Liver (tissue), 9 donors: Measurements from ENCODE around the gene KLHDC8A. TPM values are rescaled to one million over a fixed set of nuclear protein-coding genes. Genes with fewer than 3 reads are reported as not detected.

Experiments used
- DNase-seq: peaks from one replicate; pipeline ENCODE4 v3.0.0-alpha.2; 2017; ENCODE audit warnings: low spot score
- H3K27ac ChIP-seq, 2 donors: one replicate each; pipeline ENCODE4 v1.7.0; 2013; ENCODE audit warnings: inconsistent platforms in 2 of 2, low read length in 2 of 2, control low read depth in 1 of 2, low read depth in 1 of 2, mild to moderate bottlenecking in 1 of 2
- H3K27me3 ChIP-seq, 4 donors: one replicate each; pipeline versions ENCODE4 v1.6.1 to v1.7.0; 2013; ENCODE audit warnings: low read length in 3 of 4, inconsistent platforms in 1 of 4, mild to moderate bottlenecking in 1 of 4, moderate library complexity in 1 of 4; ENCODE audit not compliant: control insufficient read depth in 4 of 4, insufficient read depth in 4 of 4
- H3K36me3 ChIP-seq, 4 donors: one replicate each; pipeline versions ENCODE4 v1.6.1 to v1.7.0; 2013; ENCODE audit warnings: low read length in 3 of 4, mild to moderate bottlenecking in 3 of 4, low read depth in 1 of 4, moderate library complexity in 1 of 4; ENCODE audit not compliant: control insufficient read depth in 4 of 4, insufficient read depth in 3 of 4
- H3K4me1 ChIP-seq, 4 donors: one replicate each; pipeline versions ENCODE4 v1.6.1 to v1.7.0; 2013; ENCODE audit warnings: low read length in 3 of 4, mild to moderate bottlenecking in 3 of 4, moderate library complexity in 1 of 4; ENCODE audit not compliant: control insufficient read depth in 4 of 4, insufficient read depth in 4 of 4
- H3K4me3 ChIP-seq, 3 donors: one replicate each; pipeline versions ENCODE4 v1.6.1 to v1.7.0; 2013; ENCODE audit warnings: low read length in 3 of 3, control low read depth in 1 of 3, low read depth in 1 of 3, mild to moderate bottlenecking in 1 of 3
- H3K9ac ChIP-seq, 2 donors: one replicate each; pipeline ENCODE4 v1.7.0; 2013; ENCODE audit warnings: low read length in 2 of 2, mild to moderate bottlenecking in 2 of 2, moderate library complexity in 2 of 2, control low read depth in 1 of 2, low read depth in 1 of 2
- H3K9me3 ChIP-seq, 4 donors: one replicate each; pipeline versions ENCODE4 v1.6.1 to v1.7.0; 2013; ENCODE audit warnings: low read length in 3 of 4; ENCODE audit not compliant: control insufficient read depth in 4 of 4
- ATF3 ChIP-seq: IDR thresholded peaks from 2 replicates; pipeline ENCODE4 v1.6.1; 2016; ENCODE audit warnings: antibody characterized with exemption
- CTCF ChIP-seq: fragments of 150-350 bp; IDR thresholded peaks from 2 replicates; pipeline ENCODE4 v1.5.1; 2017; ENCODE audit warnings: improper control_type of control experiment, low read depth, low read length; ENCODE audit not compliant: missing input control
- EGR1 ChIP-seq, 2 donors: IDR thresholded peaks; 2 replicates each; pipeline ENCODE4 v1.6.1; 2016 to 2018; ENCODE audit warnings: antibody characterized with exemption in 2 of 2, low read depth in 2 of 2
- FOXA1 ChIP-seq: IDR thresholded peaks from 2 replicates; pipeline ENCODE4 v1.6.1; 2016; ENCODE audit warnings: antibody characterized with exemption
- FOXA2 ChIP-seq: IDR thresholded peaks from 2 replicates; pipeline ENCODE4 v1.6.1; 2016; ENCODE audit warnings: antibody characterized with exemption
- GABPA ChIP-seq, 2 donors: IDR thresholded peaks in 1 of 2; conservative IDR thresholded peaks in 1 of 2; 2 replicates each; pipeline ENCODE4 v1.6.1; 2016; ENCODE audit warnings: antibody characterized with exemption in 2 of 2, mild to moderate bottlenecking in 1 of 2, moderate library complexity in 1 of 2
- HNF4A ChIP-seq, 2 donors: conservative IDR thresholded peaks; 2 replicates each; pipeline ENCODE4 v1.6.1; 2016; ENCODE audit warnings: antibody characterized with exemption in 2 of 2, mild to moderate bottlenecking in 2 of 2
- HNF4G ChIP-seq: IDR thresholded peaks from 2 replicates; pipeline ENCODE4 v1.6.1; 2016; ENCODE audit warnings: antibody characterized with exemption
- JUND ChIP-seq, 2 donors: IDR thresholded peaks; 2 replicates each; pipeline ENCODE4 v1.6.1; 2016; ENCODE audit warnings: antibody characterized with exemption in 2 of 2
- MAX ChIP-seq: IDR thresholded peaks from 2 replicates; pipeline ENCODE4 v1.6.1; 2016; ENCODE audit warnings: antibody characterized with exemption
- NR2F2 ChIP-seq: IDR thresholded peaks from 2 replicates; pipeline ENCODE4 v1.6.1; 2016; ENCODE audit warnings: antibody characterized with exemption
- RAD21 ChIP-seq, 2 donors: IDR thresholded peaks; 2 replicates each; pipeline ENCODE4 v1.6.1; 2016; ENCODE audit warnings: antibody characterized with exemption in 2 of 2, mild to moderate bottlenecking in 2 of 2
- REST ChIP-seq: IDR thresholded peaks from 2 replicates; pipeline ENCODE4 v1.6.1; 2016; ENCODE audit warnings: antibody characterized with exemption, mild to moderate bottlenecking
- RXRA ChIP-seq, 2 donors: IDR thresholded peaks; 2 replicates each; pipeline ENCODE4 v1.6.1; 2017 to 2018; ENCODE audit warnings: antibody characterized with exemption in 2 of 2, mild to moderate bottlenecking in 1 of 2
- SP1 ChIP-seq: IDR thresholded peaks from 2 replicates; pipeline ENCODE4 v1.6.1; 2018; ENCODE audit warnings: antibody characterized with exemption, mild to moderate bottlenecking
- TAF1 ChIP-seq: conservative IDR thresholded peaks from 2 replicates; pipeline ENCODE4 v1.6.1; 2016; ENCODE audit warnings: antibody characterized with exemption, mild to moderate bottlenecking
- YY1 ChIP-seq: IDR thresholded peaks from 2 replicates; pipeline ENCODE4 v1.6.1; 2016; ENCODE audit warnings: antibody characterized with exemption, mild to moderate bottlenecking
- ZBTB33 ChIP-seq: IDR thresholded peaks from 2 replicates; pipeline ENCODE4 v1.6.1; 2016; ENCODE audit warnings: antibody characterized with exemption
- WGBS: extraction: QIAGEN DNeasy Blood & Tissue Kit; methylation state at CpG from one replicate; pipeline ENCODE4 v1.1.7; 2013; 5-methylcytosine and 5-hydroxymethylcytosine counted together
- polyA plus RNA-seq, 2 donors: library from polyadenylated mRNA; stranded (reverse) in 1 of 2; unstranded in 1 of 2; fragments of 200-250 nt in 1 of 2; fragments of >200 nt in 1 of 2; fragmentation: Nextera tagmentation in 1 of 2; extraction: Ambion mirVana in 1 of 2; gene quantifications; one replicate each; pipeline versions ENCODE4 v1.2.1 to v1.2.3, GENCODE V29; 2013 to 2015
- total RNA-seq, 2 donors: library from RNA; depleted of rRNA; stranded (reverse); fragments of >200 nt; gene quantifications; one replicate each; pipeline ENCODE4 v1.2.3, GENCODE V29; 2014
- donor health status: healthy.
- donor health status: healthy.
- donor health status: healthy.
- donor health status: healthy.
- donor health status: healthy.

KLHDC8A gene
- total and polyA plus RNA-seq, 4 donors: 0.02 to 0.05 TPM; not detected in 2

- no peak for TF ChIP-seq REST
These were observed 49.7 kb downstream of the KLHDC8A start (continued) for GRCh38 chr1:205306929-205307566.

- Histone ChIP-seq H3K9ac (no peak overlapping the region), H3K9me3 (no peaks in the 10 kb centered on the region), H3K4me3 (no peak overlapping the region), H3K4me1 (peaks cover 0 to 3% (median under 1%) of the 10 kb centered on the region in 4 donors), H3K27ac (no peak overlapping the region), H3K36me3 (peaks cover 18 to 44% (median 41%) of the 10 kb centered on the region in 4 donors), H3K27me3 (no peaks in the 10 kb centered on the region)
- no peak for TF ChIP-seq HNF4G
- TF ChIP-seq SP1: no peak
- no peak for TF ChIP-seq NR2F2
- no peak for TF ChIP-seq CTCF
- no peak for TF ChIP-seq RAD21 (IDR thresholded peaks at IDR 0.05)
- no peak for TF ChIP-seq YY1
- TF ChIP-seq REST: no peak
- TF ChIP-seq GABPA (IDR thresholded peaks at IDR 0.05 in 1 of 2, conservative IDR thresholded peaks at IDR 0.05 in 1 of 2): no peak
- TF ChIP-seq EGR1 (IDR thresholded peaks at IDR 0.05; ENCODE audit: low read depth in 2 of 2): no peak
- TF ChIP-seq MAX: no peak
- no peak for TF ChIP-seq FOXA2
- TF ChIP-seq JUND (IDR thresholded peaks at IDR 0.05): no peak
- no peak for TF ChIP-seq FOXA1
- no peak for TF ChIP-seq HNF4A (conservative IDR thresholded peaks at IDR 0.05)
- TF ChIP-seq TAF1: no peak
- no peak for TF ChIP-seq RXRA (IDR thresholded peaks at IDR 0.05)
- no peak for TF ChIP-seq ATF3
- no peak for TF ChIP-seq ZBTB33
- no peak for DNase-seq
- 98% methylated on average over 1 of the region's 1 CpG for WGBS
These were observed 52.0 kb downstream of the KLHDC8A start for GRCh38 chr1:205304695-205305070.
